Activated T-cell treated with anti-CD3 and anti-CD28 coated beads for 4 hours (primary cell): ENCODE measurements around the gene PRR20G.
"Not testable (repeated sequence)": the region's sequence is repeated elsewhere in the genome, so short reads cannot be mapped to it uniquely, and the experiment has no call there.

Experiments used
- DNase-seq: peaks from one replicate; pipeline ENCODE4 v3.0.0-alpha.2; 2020

The PRR20G gene

GRCh38 chr3:127287840-127288239, at the start of gene PRR20G:
TSS of gene PRR20G (minus strand) at chr3:127288046. CDS start at chr3:127287365, 681 bp downstream.
- no peak for DNase-seq

DNA sequence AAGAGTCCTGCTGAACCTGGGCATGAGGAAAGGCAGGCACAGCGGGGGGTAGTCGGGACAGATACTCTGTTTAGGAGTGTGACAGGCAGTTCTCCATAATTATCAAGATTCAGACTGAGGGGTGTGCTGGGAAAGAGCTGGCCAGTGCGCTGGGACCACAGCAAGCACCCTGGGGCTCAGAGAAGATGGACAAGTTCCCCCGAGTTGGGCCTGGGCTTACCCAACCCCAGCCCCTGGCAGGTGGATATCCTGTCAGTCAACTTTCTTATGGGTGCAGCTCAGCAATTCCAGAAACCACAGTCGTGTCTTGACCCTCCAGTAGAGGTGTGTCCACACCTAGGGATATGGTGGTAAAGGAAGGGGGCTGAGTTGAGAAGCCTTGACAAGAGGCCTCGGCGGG, 49.2 kb upstream of the PRR20G start:
- no peak for DNase-seq

GRCh38 chr3:127336101-127336500, 48.3 kb upstream of the PRR20G start:
- no peak for DNase-seq

GRCh38 chr3:127330385-127330784, 42.5 kb upstream of the PRR20G start:
- DNase-seq: no peak

- DNase-seq: no peak
Measured at GRCh38 chr3:127329631-127330285, 41.9 kb upstream of the PRR20G start.

DNA sequence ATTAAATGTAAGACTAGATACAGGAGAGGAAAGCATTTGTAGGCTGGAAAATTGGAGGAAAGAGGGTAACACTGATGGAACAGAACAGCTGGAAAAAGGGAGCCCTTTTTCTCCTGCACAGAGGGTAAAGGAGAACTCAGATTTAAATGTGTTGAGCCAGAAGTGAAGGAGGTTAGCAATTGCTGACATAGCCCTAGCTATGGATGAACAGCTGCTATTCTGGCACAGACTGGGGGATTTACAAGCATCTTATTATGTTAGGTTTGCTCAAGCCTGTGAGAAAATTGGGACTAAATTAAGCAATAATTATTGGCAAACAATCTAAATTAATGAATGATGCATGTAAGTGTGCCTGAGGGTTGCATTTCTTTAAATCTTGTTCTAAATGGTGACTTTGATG, 40.6 kb upstream of the PRR20G start:
- DNase-seq: no peak

DNA sequence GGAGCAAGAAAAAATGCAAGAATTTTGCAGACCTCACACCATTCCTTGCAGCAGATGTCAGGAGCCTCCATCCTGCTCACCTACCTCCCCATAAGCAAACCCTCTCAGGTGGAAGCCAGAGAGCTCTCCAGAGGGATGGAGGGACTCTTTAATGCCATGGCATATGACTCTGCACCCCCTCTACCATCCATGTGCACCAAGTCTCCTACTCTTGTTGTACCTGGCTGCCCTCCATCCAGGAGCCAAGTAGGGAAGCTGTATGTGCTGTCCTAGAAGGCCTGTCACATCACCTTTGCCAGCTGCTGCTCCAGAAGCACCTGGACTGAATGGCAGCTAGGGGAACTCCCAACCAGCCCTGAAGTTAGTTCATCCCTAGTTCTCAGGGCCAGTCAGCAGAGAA, 38.5 kb upstream of the PRR20G start:
- no peak for DNase-seq

GRCh38 chr3:127325629-127325961, 37.7 kb upstream of the PRR20G start:
- no peak for DNase-seq

GRCh38 chr3:127324913-127325628, 37.2 kb upstream of the PRR20G start:
- no peak for DNase-seq

DNA sequence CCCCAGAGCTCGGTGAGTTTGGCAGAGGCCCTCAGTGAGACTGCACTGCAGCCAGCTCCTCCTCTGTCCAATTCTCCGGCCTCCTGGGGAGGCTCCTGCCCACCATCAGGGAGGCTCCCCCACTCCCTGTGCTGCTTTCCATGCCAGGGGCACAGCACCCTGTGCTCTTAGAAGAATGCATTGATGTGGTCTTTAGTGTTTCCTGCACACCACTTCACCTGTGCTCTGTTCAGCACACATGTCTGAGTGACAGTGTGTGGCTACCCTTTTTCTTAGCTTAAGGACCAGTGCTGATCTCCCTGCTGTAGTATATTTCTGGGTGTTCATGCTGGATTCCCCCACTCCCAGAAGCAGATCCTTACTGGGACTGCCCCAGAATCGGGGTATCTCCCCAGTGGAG, 36.2 kb upstream of the PRR20G start:
- no peak for DNase-seq

- DNase-seq: no peak
Measured at GRCh38 chr3:127323581-127323980, 35.7 kb upstream of the PRR20G start.

DNA sequence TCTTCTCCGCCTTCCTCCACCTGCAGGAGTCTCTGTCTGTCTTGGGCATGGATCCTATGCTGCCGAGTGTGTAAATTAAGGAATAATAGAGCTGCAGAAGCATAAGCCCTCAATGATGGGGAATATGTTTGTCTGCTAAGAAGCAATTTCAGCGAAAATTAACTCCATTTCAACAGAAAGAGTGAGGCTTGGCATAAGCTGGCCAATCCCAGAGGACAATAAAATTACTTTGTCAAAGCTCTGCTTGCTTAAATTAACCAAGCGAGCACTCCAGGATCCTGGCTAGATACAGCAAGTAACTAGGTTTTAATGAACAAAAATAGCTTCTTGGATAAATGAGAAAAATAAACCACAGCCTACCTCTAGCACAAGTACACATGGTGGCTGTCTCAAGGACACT, 33.5 kb upstream of the PRR20G start:
- no peak for DNase-seq

DNA sequence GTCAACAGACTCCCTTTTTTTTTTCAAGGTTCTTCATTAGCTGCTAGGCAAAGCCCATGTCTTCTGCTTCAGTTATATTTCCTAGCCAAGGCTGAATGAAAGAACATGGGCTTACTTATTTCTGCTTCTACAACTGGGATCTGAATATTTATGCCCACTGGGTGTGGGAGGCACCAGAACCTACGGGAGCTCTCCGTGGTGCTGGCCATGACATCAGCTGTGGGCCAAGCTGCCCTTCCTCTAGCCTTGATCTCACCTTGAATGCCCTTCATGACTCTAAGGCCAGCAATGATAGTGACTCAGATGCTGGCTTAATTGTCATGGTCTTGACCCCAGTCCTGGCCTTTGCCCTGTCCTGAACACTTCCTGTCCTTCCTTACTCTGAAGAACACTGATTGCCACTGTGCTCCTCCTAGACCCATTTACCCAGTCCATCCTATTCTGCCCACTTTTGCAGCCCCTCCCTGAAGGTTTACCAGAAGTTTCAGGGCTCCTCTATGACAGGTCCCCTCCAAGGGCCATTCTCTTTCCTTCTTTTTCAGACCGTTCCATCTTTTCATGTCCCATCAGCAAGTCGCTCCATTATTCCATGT, 32.8 kb upstream of the PRR20G start:
- no peak for DNase-seq

DNA sequence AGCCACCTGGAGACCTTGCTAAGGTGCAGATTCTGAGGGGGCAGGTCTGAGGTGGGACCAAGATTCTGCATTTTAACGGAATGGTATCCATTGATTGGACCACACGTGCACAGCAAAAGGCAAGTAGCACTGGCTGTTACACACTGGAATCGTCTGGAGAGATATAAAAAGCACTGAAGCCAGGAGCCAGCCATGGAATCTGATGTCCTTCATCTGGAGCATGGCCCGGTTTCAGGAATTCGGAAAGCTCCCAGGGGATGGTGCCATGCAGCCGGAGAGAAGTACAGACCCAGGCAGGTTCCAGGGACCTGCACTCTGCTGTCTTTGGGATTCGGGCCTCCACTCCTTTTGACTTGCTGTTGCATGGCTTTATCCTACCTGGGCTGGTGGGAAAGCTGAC, 28.8 kb upstream of the PRR20G start:
- no peak for DNase-seq

GRCh38 chr3:127312818-127313217, 25.0 kb upstream of the PRR20G start:
- DNase-seq: no peak

GRCh38 chr3:127308821-127309220, 21.0 kb upstream of the PRR20G start:
- not testable (repeated sequence) for DNase-seq

- DNase-seq: no peak
Measured at GRCh38 chr3:127307916-127308315, 20.1 kb upstream of the PRR20G start.

GRCh38 chr3:127307112-127307835, 19.4 kb upstream of the PRR20G start:
- DNase-seq: no peak

DNA sequence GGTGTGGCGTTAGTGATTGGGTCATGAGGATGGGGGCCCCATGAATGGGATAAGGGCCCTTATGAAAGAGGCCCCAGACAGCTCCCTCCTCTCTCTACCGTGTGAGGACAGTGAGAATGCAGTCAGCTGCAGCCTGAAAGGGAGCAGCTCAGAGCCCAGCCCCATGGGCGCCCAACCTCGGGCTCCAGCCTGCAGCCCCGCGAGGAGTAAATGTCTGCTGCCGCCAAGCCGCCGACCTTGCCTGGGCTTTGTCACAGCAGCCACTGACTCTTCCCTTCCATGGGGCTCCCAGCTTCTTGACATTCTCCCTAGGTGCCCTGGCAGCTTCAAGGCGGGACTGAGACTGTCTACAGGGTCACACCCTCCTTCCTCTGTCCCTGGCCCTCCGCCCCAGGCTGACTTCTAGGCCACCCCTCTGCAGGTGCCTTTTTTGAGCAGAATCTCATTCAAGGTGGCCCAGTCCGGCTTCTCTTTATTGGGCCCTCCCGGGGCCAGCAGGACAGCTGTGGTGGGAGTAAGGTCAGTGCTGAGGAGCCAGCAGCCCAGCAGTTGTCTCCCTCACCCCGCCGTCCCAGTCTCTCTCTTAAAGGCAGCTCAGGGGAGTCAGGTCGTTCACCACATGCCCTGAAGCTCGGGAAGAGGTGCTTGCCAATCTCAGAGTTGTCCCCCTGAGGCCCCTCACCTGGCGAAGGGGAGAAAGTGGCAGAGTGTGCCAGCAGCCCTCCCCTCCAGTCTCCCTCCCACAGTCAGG, 18.7 kb upstream of the PRR20G start:
- DNase-seq: no peak

- no peak for DNase-seq
Measured at GRCh38 chr3:127305499-127306060, 17.7 kb upstream of the PRR20G start.

GRCh38 chr3:127304121-127304744, 16.4 kb upstream of the PRR20G start:
- no peak for DNase-seq

GRCh38 chr3:127299276-127299675, 11.4 kb upstream of the PRR20G start:
- no peak for DNase-seq
